Right atrium auricular region (tissue), 2 donors: ENCODE measurements around the gene PPP6R2. TPM values are rescaled to one million over a fixed set of nuclear protein-coding genes. Genes with fewer than 3 reads are reported as not detected.

Source experiments
- total RNA-seq, 2 donors: library from RNA; depleted of rRNA; stranded (reverse); fragments of >200 nt; gene quantifications; one replicate each; pipeline ENCODE4 v1.1.0, GENCODE V29; 2016

The PPP6R2 gene
- total RNA-seq, 2 donors from 2014 or later: 45.2 to 54.8 TPM

Other genes starting within 250 kb of the PPP6R2 start
- 1 to 10 TPM in 1 of 2 donors, under 1 TPM in 1; 0.67 to 1.7 TPM for gene PANX2, start 172.6 kb upstream of the PPP6R2 start, total RNA-seq
- gene TRABD, start 157.4 kb upstream of the PPP6R2 start, total RNA-seq: 10 to 100 TPM; 12.3 to 20.0 TPM
- gene SELENOO, start 142.3 kb upstream of the PPP6R2 start, total RNA-seq: 10 to 100 TPM; 18.0 to 20.0 TPM
- gene TUBGCP6, start 98.3 kb upstream of the PPP6R2 start, total RNA-seq: 10 to 100 TPM; 19.5 to 22.1 TPM
- 1 to 10 TPM; 6.7 to 9.1 TPM for gene HDAC10, start 92.1 kb upstream of the PPP6R2 start, total RNA-seq
- 10 to 100 TPM in 1 of 2 donors, 1 to 10 TPM in 1; 5.0 to 13.0 TPM for gene MAPK12, start 81.6 kb upstream of the PPP6R2 start, total RNA-seq
- 1 to 10 TPM; 3.7 to 4.0 TPM for gene MAPK11, start 72.9 kb upstream of the PPP6R2 start, total RNA-seq
- gene PLXNB2, start 35.7 kb upstream of the PPP6R2 start, total RNA-seq: 10 to 100 TPM; 60.3 to 92.8 TPM
- gene DENND6B, start 16.3 kb upstream of the PPP6R2 start, total RNA-seq: 1 to 10 TPM in 1 of 2 donors, under 1 TPM in 1; 0.85 to 1.0 TPM
- gene SBF1, start 131.7 kb downstream of the PPP6R2 start, total RNA-seq: 10 to 100 TPM; 41.1 to 57.1 TPM
- under 1 TPM in 1 of 2 donors, not detected in 1; 0.08 TPM for gene ADM2, start 138.2 kb downstream of the PPP6R2 start, total RNA-seq
- gene MIOX, start 143.5 kb downstream of the PPP6R2 start, total RNA-seq: not detected
- 10 to 100 TPM; 30.1 to 33.8 TPM for gene LMF2, start 164.4 kb downstream of the PPP6R2 start, total RNA-seq
- 10 to 100 TPM; 19.5 to 33.4 TPM for gene NCAPH2, start 164.9 kb downstream of the PPP6R2 start, total RNA-seq
- gene SCO2, start 182.3 kb downstream of the PPP6R2 start, total RNA-seq: under 1 TPM in 1 of 2 donors, not detected in 1; 0.94 TPM
- gene TYMP, start 186.7 kb downstream of the PPP6R2 start, total RNA-seq: 10 to 100 TPM in 1 of 2 donors, 1 to 10 TPM in 1; 9.1 to 35.8 TPM
- gene KLHDC7B, start 202.6 kb downstream of the PPP6R2 start, total RNA-seq: not detected
- gene SYCE3, start 219.6 kb downstream of the PPP6R2 start, total RNA-seq: not detected
- gene CPT1B, start 235.1 kb downstream of the PPP6R2 start, total RNA-seq: 100 to 1,000 TPM; 184 to 281 TPM
- 10 to 100 TPM; 25.1 to 29.5 TPM for gene CHKB, start 239.5 kb downstream of the PPP6R2 start, total RNA-seq